ENCODE measurements around the gene L1CAM.
A peak's percentile ranks its signal among the peaks of the same experiment; 100 is the strongest.

The L1CAM gene

DNA sequence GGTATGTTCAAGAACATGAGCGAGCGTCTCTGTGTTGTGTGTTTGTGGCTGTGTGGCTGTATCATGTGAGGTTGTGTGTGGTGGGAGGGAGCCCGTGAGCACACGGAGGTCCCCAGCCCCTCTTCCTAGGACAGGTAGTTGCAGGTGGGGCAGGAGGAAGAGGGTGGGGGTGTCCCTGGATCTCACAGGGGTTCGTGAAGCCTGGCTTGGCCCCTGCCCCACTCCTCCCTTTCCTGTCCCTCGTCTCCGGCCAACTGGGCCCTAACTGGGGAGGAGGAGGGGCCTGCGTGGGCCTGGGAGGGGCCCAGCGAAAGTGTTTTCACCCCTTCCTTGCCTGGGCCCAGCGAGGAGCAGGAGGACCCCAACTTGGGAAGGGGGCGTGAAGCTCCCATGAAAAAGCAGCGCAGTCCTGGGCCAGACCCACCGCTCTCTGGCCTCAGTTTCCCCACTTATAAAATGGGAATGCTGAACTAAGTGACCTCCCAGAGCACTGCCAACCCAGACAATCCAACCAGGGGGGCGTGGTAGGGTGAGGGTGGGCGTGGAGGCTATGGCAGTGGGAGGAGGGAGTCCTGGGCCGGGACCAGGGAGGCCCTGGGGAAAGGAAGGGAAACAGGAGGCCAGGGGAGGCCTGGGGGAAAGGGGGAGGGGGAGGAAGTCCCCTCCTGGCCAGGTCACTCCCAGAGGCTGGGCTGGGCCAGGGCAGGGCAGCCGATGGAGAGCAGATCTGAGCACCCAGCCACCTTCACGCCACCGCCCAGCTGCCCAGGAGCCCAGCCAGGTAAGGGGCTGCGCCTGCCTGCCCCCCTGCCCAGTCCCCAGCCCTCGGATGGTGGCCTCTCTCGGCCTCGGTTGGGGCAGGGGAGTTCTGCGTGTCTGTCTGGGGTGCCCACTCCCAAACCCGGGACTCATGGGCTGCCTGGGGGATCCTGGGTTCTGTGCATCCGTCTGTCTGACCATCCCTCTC is 18.3 kb upstream of the L1CAM start, which contains the start of gene AVPR2:
Gene AVPR2, plus strand, starts transcription at position 683 of the 967 bp plus-strand sequence. CDS start 473 bp downstream, outside the sequence.
- no peak for DNase-seq
- no peak within 1 kb of the TSS for H3K9ac ChIP-seq (ENCODE audit: low read length)
- peak within 1 kb of the TSS; percentile 48 for H2BK15ac ChIP-seq (ENCODE audit: low read depth, poor library complexity, severe bottlenecking)
- H3K18ac ChIP-seq (ENCODE audit: low read depth in 1 of 2, low read length in 2 of 2): peak within 1 kb of the TSS in 1 of 2 experiments; percentile 62
- H3K27me3 ChIP-seq (ENCODE audit: control insufficient read depth in 1 of 2, insufficient read depth in 1 of 2, low read length in 2 of 2): peaks cover 0 to 40% of the 10 kb centered on the region in 2 experiments
- peak within 1 kb of the TSS; percentile 50 for H4K91ac ChIP-seq (ENCODE audit: low read length)
- H3K9me3 ChIP-seq (ENCODE audit: control insufficient read depth, low read length): no peaks in the 10 kb centered on the region
- H3K4me1 ChIP-seq (ENCODE audit: control insufficient read depth, insufficient read depth, low read depth, low read length): peaks cover 17% of the 10 kb centered on the region
- no peak within 1 kb of the TSS for H2AK5ac ChIP-seq (ENCODE audit: low read length, severe bottlenecking)
- H3K27ac ChIP-seq (ENCODE audit: low read length, poor library complexity, severe bottlenecking): no peak within 1 kb of the TSS
- peak within 1 kb of the TSS; percentile 64 for H4K8ac ChIP-seq (ENCODE audit: low read length)
- H3K36me3 ChIP-seq (ENCODE audit: control insufficient read depth in 1 of 2, insufficient read depth in 2 of 2, low read depth in 1 of 2, low read length in 2 of 2): no peaks in the 10 kb centered on the region
- H3K4me2 ChIP-seq (ENCODE audit: low read length, poor library complexity, severe bottlenecking): no peak within 1 kb of the TSS
- H3K4ac ChIP-seq (ENCODE audit: low read depth in 1 of 2, low read length in 2 of 2): no peak within 1 kb of the TSS
- peak within 1 kb of the TSS in 1 of 2 experiments; percentile 6 for H3K14ac ChIP-seq (ENCODE audit: low read length in 2 of 2)
- no peak within 1 kb of the TSS for H3K4me3 ChIP-seq (ENCODE audit: insufficient read depth in 1 of 2, low read depth in 1 of 2, low read length in 2 of 2)
- WGBS: 88% methylated on average over 17 of the region's 26 CpGs
- H2BK120ac ChIP-seq (ENCODE audit: low read depth, low read length): no peak within 1 kb of the TSS
- no peak within 1 kb of the TSS for H2BK12ac ChIP-seq (ENCODE audit: low read length in 2 of 2)
- H3K79me1 ChIP-seq (replicated peaks; ENCODE audit: low read length, poor library complexity, severe bottlenecking): no peaks in the 10 kb centered on the region
- H2BK5ac ChIP-seq (ENCODE audit: low read depth, low read length, poor library complexity, severe bottlenecking): no peak within 1 kb of the TSS
- no peak within 1 kb of the TSS for H2AFZ ChIP-seq (ENCODE audit: low read depth, low read length)
- no peak within 1 kb of the TSS for H3K23ac ChIP-seq (ENCODE audit: low read length in 2 of 2)

- Histone ChIP-seq H3K18ac (ENCODE audit: low read depth in 1 of 2, low read length in 2 of 2) (peak overlapping the region in 1 of 2 experiments; percentile 66), H4K91ac (ENCODE audit: low read length) (peak overlapping the region; percentile 50), H3K23ac (ENCODE audit: low read length in 2 of 2) (no peak overlapping the region), H3K4me2 (ENCODE audit: low read length, poor library complexity, severe bottlenecking) (no peak overlapping the region), H3K27ac (ENCODE audit: low read length, poor library complexity, severe bottlenecking) (no peak overlapping the region), H2AFZ (ENCODE audit: low read depth, low read length) (no peak overlapping the region), H3K9me3 (ENCODE audit: control insufficient read depth, low read length) (no peaks in the 10 kb centered on the region), H3K27me3 (ENCODE audit: control insufficient read depth in 1 of 2, insufficient read depth in 1 of 2, low read length in 2 of 2) (peaks cover 0 to 35% of the 10 kb centered on the region in 2 experiments), H2BK15ac (ENCODE audit: low read depth, poor library complexity, severe bottlenecking) (no peak overlapping the region), H3K36me3 (ENCODE audit: control insufficient read depth in 1 of 2, insufficient read depth in 2 of 2, low read depth in 1 of 2, low read length in 2 of 2) (no peaks in the 10 kb centered on the region), H2BK5ac (ENCODE audit: low read depth, low read length, poor library complexity, severe bottlenecking) (no peak overlapping the region), H3K9ac (ENCODE audit: low read length) (no peak overlapping the region), H3K79me1 (replicated peaks; ENCODE audit: low read length, poor library complexity, severe bottlenecking) (no peaks in the 10 kb centered on the region), H2BK120ac (ENCODE audit: low read depth, low read length) (no peak overlapping the region), H3K4me1 (ENCODE audit: control insufficient read depth, insufficient read depth, low read depth, low read length) (peaks cover 15% of the 10 kb centered on the region), H3K4ac (ENCODE audit: low read depth in 1 of 2, low read length in 2 of 2) (no peak overlapping the region), H4K8ac (ENCODE audit: low read length) (peak overlapping the region; percentile 64), H3K4me3 (ENCODE audit: insufficient read depth in 1 of 2, low read depth in 1 of 2, low read length in 2 of 2) (no peak overlapping the region), H3K14ac (ENCODE audit: low read length in 2 of 2) (peak overlapping the region in 1 of 2 experiments; percentile 6), H2BK12ac (ENCODE audit: low read length in 2 of 2) (no peak overlapping the region), H2AK5ac (ENCODE audit: low read length, severe bottlenecking) (no peak overlapping the region)
- 76% methylated on average over 15 of the region's 18 CpGs for WGBS
- no peak for DNase-seq
These were observed 17.4 kb upstream of the L1CAM start for GRCh38 chrX:153903238-153903980.

DNA sequence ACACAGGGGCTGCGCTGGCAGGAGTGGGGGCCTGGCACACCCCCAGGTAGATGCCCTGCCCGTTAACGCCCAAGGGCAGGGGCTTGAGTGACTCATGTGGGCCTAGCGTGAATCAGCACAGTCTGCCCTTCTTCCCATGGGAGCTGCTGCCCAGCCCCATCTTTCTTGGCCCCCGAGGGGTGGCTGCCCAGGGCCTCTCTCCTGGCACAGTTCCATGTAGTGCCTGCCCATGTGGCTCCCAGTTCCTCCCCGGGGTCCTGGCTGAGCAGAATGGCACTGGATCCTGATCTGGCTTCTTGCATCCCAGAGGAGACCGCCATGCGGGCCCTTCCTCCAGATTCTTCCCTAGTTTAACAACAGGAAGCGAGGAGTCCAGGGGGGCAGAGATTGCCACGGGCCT is 16.4 kb upstream of the L1CAM start:
- Histone ChIP-seq H4K8ac (ENCODE audit: low read length) (no peak overlapping the region), H3K23ac (ENCODE audit: low read length in 2 of 2) (no peak overlapping the region), H3K14ac (ENCODE audit: low read length in 2 of 2) (no peak overlapping the region), H4K91ac (ENCODE audit: low read length) (no peak overlapping the region), H3K9ac (ENCODE audit: low read length) (no peak overlapping the region), H3K4ac (ENCODE audit: low read depth in 1 of 2, low read length in 2 of 2) (no peak overlapping the region), H3K4me2 (ENCODE audit: low read length, poor library complexity, severe bottlenecking) (no peak overlapping the region), H3K79me1 (replicated peaks; ENCODE audit: low read length, poor library complexity, severe bottlenecking) (no peaks in the 10 kb centered on the region), H3K27me3 (ENCODE audit: control insufficient read depth in 1 of 2, insufficient read depth in 1 of 2, low read length in 2 of 2) (peaks cover 0 to 38% of the 10 kb centered on the region in 2 experiments), H3K18ac (ENCODE audit: low read depth in 1 of 2, low read length in 2 of 2) (no peak overlapping the region), H3K9me3 (ENCODE audit: control insufficient read depth, low read length) (no peaks in the 10 kb centered on the region), H2BK5ac (ENCODE audit: low read depth, low read length, poor library complexity, severe bottlenecking) (no peak overlapping the region), H2BK12ac (ENCODE audit: low read length in 2 of 2) (no peak overlapping the region), H3K4me1 (ENCODE audit: control insufficient read depth, insufficient read depth, low read depth, low read length) (peaks cover 15% of the 10 kb centered on the region), H3K4me3 (ENCODE audit: insufficient read depth in 1 of 2, low read depth in 1 of 2, low read length in 2 of 2) (no peak overlapping the region), H2AFZ (ENCODE audit: low read depth, low read length) (no peak overlapping the region), H3K27ac (ENCODE audit: low read length, poor library complexity, severe bottlenecking) (no peak overlapping the region), H2AK5ac (ENCODE audit: low read length, severe bottlenecking) (no peak overlapping the region), H2BK120ac (ENCODE audit: low read depth, low read length) (no peak overlapping the region), H3K36me3 (ENCODE audit: control insufficient read depth in 1 of 2, insufficient read depth in 2 of 2, low read depth in 1 of 2, low read length in 2 of 2) (no peaks in the 10 kb centered on the region), H2BK15ac (ENCODE audit: low read depth, poor library complexity, severe bottlenecking) (no peak overlapping the region)
- no peak for DNase-seq
- WGBS: 65% methylated on average over 6 of the region's 10 CpGs

DNA sequence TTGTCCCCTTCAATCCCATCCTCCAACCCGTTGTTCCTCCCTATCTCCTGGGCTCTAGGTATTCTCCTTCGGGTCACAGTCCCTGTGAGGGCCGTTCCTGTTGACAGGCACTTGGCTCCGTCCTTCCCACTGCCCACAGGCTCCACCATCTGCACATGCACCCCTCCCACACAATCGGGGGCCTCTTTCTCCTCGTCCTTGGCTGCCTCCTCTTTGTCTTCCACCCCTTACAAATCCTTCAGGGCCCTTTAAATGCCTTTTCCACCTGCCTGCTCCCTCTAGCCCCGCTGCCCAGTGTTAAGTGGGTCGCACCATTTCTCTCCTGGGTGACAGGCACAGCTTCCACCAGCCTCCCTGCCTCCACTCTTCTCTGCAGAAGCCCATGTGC is 15.8 kb upstream of the L1CAM start:
- no peak overlapping the region for H4K8ac ChIP-seq (ENCODE audit: low read length)
- H3K23ac ChIP-seq (ENCODE audit: low read length in 2 of 2): no peak overlapping the region
- 88% methylated on average over 7 of the region's 8 CpGs for WGBS
- H3K4ac ChIP-seq (ENCODE audit: low read depth in 1 of 2, low read length in 2 of 2): no peak overlapping the region
- no peak overlapping the region for H3K14ac ChIP-seq (ENCODE audit: low read length in 2 of 2)
- no peak overlapping the region for H3K4me3 ChIP-seq (ENCODE audit: insufficient read depth in 1 of 2, low read depth in 1 of 2, low read length in 2 of 2)
- no peak overlapping the region for H2BK12ac ChIP-seq (ENCODE audit: low read length in 2 of 2)
- H3K79me1 ChIP-seq (replicated peaks; ENCODE audit: low read length, poor library complexity, severe bottlenecking): no peaks in the 10 kb centered on the region
- no peak overlapping the region for H3K9ac ChIP-seq (ENCODE audit: low read length)
- no peak overlapping the region for H4K91ac ChIP-seq (ENCODE audit: low read length)
- H3K18ac ChIP-seq (ENCODE audit: low read depth in 1 of 2, low read length in 2 of 2): no peak overlapping the region
- no peak overlapping the region for H3K27ac ChIP-seq (ENCODE audit: low read length, poor library complexity, severe bottlenecking)
- no peak overlapping the region for H2BK5ac ChIP-seq (ENCODE audit: low read depth, low read length, poor library complexity, severe bottlenecking)
- peaks cover 15% of the 10 kb centered on the region for H3K4me1 ChIP-seq (ENCODE audit: control insufficient read depth, insufficient read depth, low read depth, low read length)
- peaks cover under 1% of the 10 kb centered on the region for H3K9me3 ChIP-seq (ENCODE audit: control insufficient read depth, low read length)
- H3K4me2 ChIP-seq (ENCODE audit: low read length, poor library complexity, severe bottlenecking): no peak overlapping the region
- H3K36me3 ChIP-seq (ENCODE audit: control insufficient read depth in 1 of 2, insufficient read depth in 2 of 2, low read depth in 1 of 2, low read length in 2 of 2): no peaks in the 10 kb centered on the region
- H2AFZ ChIP-seq (ENCODE audit: low read depth, low read length): no peak overlapping the region
- H3K27me3 ChIP-seq (ENCODE audit: control insufficient read depth in 1 of 2, insufficient read depth in 1 of 2, low read length in 2 of 2): peaks cover 0 to 36% of the 10 kb centered on the region in 2 experiments
- no peak overlapping the region for H2BK15ac ChIP-seq (ENCODE audit: low read depth, poor library complexity, severe bottlenecking)
- no peak for DNase-seq
- H2BK120ac ChIP-seq (ENCODE audit: low read depth, low read length): no peak overlapping the region
- H2AK5ac ChIP-seq (ENCODE audit: low read length, severe bottlenecking): no peak overlapping the region
